ENCODE results near the gene TEX47.

Gene TEX47

GRCh38 chr7:88795553-88795952, at the start of gene TEX47:
TEX47 (minus strand) TSS chr7:88795737; CDS start chr7:88794942, 795 bp downstream.
- no peak for DNase-seq (ENCODE audit: low read depth in 2 of 2, low spot score in 1 of 2)

GRCh38 chr7:88845091-88845490, 49.6 kb upstream of the TEX47 start:
- no peak for DNase-seq (ENCODE audit: low read depth in 2 of 2, low spot score in 1 of 2)

GRCh38 chr7:88842201-88842600, 46.7 kb upstream of the TEX47 start:
- DNase-seq (ENCODE audit: low read depth in 2 of 2, low spot score in 1 of 2) = no peak

GRCh38 chr7:88835147-88835728, 39.7 kb upstream of the TEX47 start:
- no peak for DNase-seq (ENCODE audit: low read depth in 2 of 2, low spot score in 1 of 2)

GRCh38 chr7:88826222-88826621, 30.7 kb upstream of the TEX47 start:
- DNase-seq (ENCODE audit: low read depth in 2 of 2, low spot score in 1 of 2) = no peak

GRCh38 chr7:88818552-88818951, 23.0 kb upstream of the TEX47 start:
- no peak for DNase-seq (ENCODE audit: low read depth in 2 of 2, low spot score in 1 of 2)

- no peak for DNase-seq (ENCODE audit: low read depth in 2 of 2, low spot score in 1 of 2)
Measured at GRCh38 chr7:88806280-88807037, 10.9 kb upstream of the TEX47 start.

- no peak for DNase-seq (ENCODE audit: low read depth in 2 of 2, low spot score in 1 of 2)
Measured at GRCh38 chr7:88801046-88801445, 5.5 kb upstream of the TEX47 start.

GRCh38 chr7:88792361-88792760, 3.2 kb downstream of the TEX47 start:
- no peak for DNase-seq (ENCODE audit: low read depth in 2 of 2, low spot score in 1 of 2)

GRCh38 chr7:88791891-88792290, 3.6 kb downstream of the TEX47 start:
- DNase-seq (ENCODE audit: low read depth in 2 of 2, low spot score in 1 of 2) = no peak

- DNase-seq (ENCODE audit: low read depth in 2 of 2, low spot score in 1 of 2) = no peak
Measured at GRCh38 chr7:88789480-88790064, 6.0 kb downstream of the TEX47 start.

GRCh38 chr7:88787777-88788176, 7.8 kb downstream of the TEX47 start:
- no peak for DNase-seq (ENCODE audit: low read depth in 2 of 2, low spot score in 1 of 2)

- DNase-seq (ENCODE audit: low read depth in 2 of 2, low spot score in 1 of 2) = no peak
Measured at GRCh38 chr7:88775838-88776237, 19.7 kb downstream of the TEX47 start.

- DNase-seq (ENCODE audit: low read depth in 2 of 2, low spot score in 1 of 2) = no peak
Measured at GRCh38 chr7:88772776-88773175, 22.8 kb downstream of the TEX47 start.

GRCh38 chr7:88771417-88771816, 24.1 kb downstream of the TEX47 start:
- DNase-seq (ENCODE audit: low read depth in 2 of 2, low spot score in 1 of 2) = no peak

- DNase-seq (ENCODE audit: low read depth in 2 of 2, low spot score in 1 of 2) = no peak
Measured at GRCh38 chr7:88761779-88762178, 33.8 kb downstream of the TEX47 start.

- no peak for DNase-seq (ENCODE audit: low read depth in 2 of 2, low spot score in 1 of 2)
Measured at GRCh38 chr7:88760136-88760515, 35.4 kb downstream of the TEX47 start.

GRCh38 chr7:88759230-88760135, 36.1 kb downstream of the TEX47 start, which contains the start of gene ZNF804B:
ZNF804B (plus strand) TSS chr7:88759700; CDS start chr7:88759977, 277 bp downstream.
- DNase-seq (ENCODE audit: low read depth in 2 of 2, low spot score in 1 of 2) = no peak

- no peak for DNase-seq (ENCODE audit: low read depth in 2 of 2, low spot score in 1 of 2)
Measured at GRCh38 chr7:88758381-88759229, 36.9 kb downstream of the TEX47 start.

GRCh38 chr7:88757371-88757770, 38.2 kb downstream of the TEX47 start:
- no peak for DNase-seq (ENCODE audit: low read depth in 2 of 2, low spot score in 1 of 2)

Measured in stimulated activated CD8-positive, alpha-beta memory T cell treated with anti-CD3 and anti-CD28 coated beads, Interleukin-4, amount 100 ng/mL, for 4 hours (primary cell).